GM10248 (cell line): ENCODE measurements around the gene SLC44A2.

ENCODE experiments used
- CTCF ChIA-PET: fragments of 300-600 bp; sonication (Branson Sonifier 250); formaldehyde crosslinking; extraction: SDS; loops from one replicate; lab custom pipeline; 2021; ENCODE audit warnings: antibody characterized with exemption; lab: Yijun Ruan, JAX
- POLR2A ChIA-PET: fragments of 350-650 bp; sonication (Branson Sonifier 250); formaldehyde crosslinking; extraction: SDS; loops from one replicate; lab custom pipeline; 2020; ENCODE audit warnings: antibody characterized with exemption; lab: Yijun Ruan, JAX
- DNase-seq: peaks from one replicate; pipeline ENCODE4 v3.0.0; 2012; ENCODE audit errors: extremely low spot score
- CTCF ChIP-seq: IDR thresholded peaks from 2 replicates; pipeline ENCODE4 v1.5.1; 2012; ENCODE audit warnings: mild to moderate bottlenecking, low read depth; ENCODE audit errors: extremely low read depth, missing control alignments, control extremely low read depth

Gene SLC44A2

GRCh38 chr19:10643172-10643967 lies 18.0 kb downstream of the SLC44A2 start:
- no peak for TF ChIP-seq CTCF
- POLR2A ChIA-PET = no interaction called here
- CTCF ChIA-PET = interaction anchor here (0.8 to 14.8 kb wide), 25 partner anchors 8 to 227 kb away, joined by 3 to 340 read pairs (median 8); partner anchors contain the start of genes CDKN2D, KRI1 and QTRT1
- no peak for DNase-seq

- no peak for DNase-seq
- ChIA-PET CTCF (interaction anchor here (0.8 to 14.8 kb wide), 38 partner anchors 9 to 239 kb away, joined by 3 to 340 read pairs (median 5); partner anchors contain the start of genes CDKN2D, KRI1 and QTRT1), POLR2A (no interaction called here)
- no peak for TF ChIP-seq CTCF
Observed at GRCh38 chr19:10643968-10644259, 18.6 kb downstream of the SLC44A2 start.

GRCh38 chr19:10644260-10645007 lies 19.1 kb downstream of the SLC44A2 start:
- ChIA-PET POLR2A (interaction anchor here (0.7 kb wide), 2 partner anchors 15 to 43 kb away, joined by 3 read pairs; no protein-coding TSS in a partner anchor), CTCF (interaction anchor here (0.6 to 14.8 kb wide), 48 partner anchors 9 to 241 kb away, joined by 3 to 340 read pairs (median 4); partner anchors contain the start of genes CDC37, CDKN2D, KRI1 and QTRT1)
- peak; percentile 89 for DNase-seq
- peak; percentile 95 for TF ChIP-seq CTCF

- ChIA-PET CTCF (interaction anchor here (1.0 to 14.8 kb wide), 15 partner anchors 11 to 234 kb away, joined by 3 to 340 read pairs (median 4); partner anchors contain the start of gene QTRT1), POLR2A (interaction anchor here (0.7 to 3.3 kb wide), 2 partner anchors 15 to 31 kb away, joined by 9 read pairs; no protein-coding TSS in a partner anchor)
- DNase-seq = no peak
- TF ChIP-seq CTCF = no peak
Observed at GRCh38 chr19:10646456-10647159, 21.3 kb downstream of the SLC44A2 start.

GRCh38 chr19:10648360-10648759 lies 23.0 kb downstream of the SLC44A2 start:
- ChIA-PET CTCF (interaction anchor here (7.0 to 14.8 kb wide), 2 partner anchors 55 to 66 kb away, joined by 71 to 340 read pairs; no protein-coding TSS in a partner anchor), POLR2A (interaction anchor here (0.7 to 3.3 kb wide), 2 partner anchors 9 to 13 kb away, joined by 4 to 9 read pairs; no protein-coding TSS in a partner anchor)
- no peak for DNase-seq
- no peak for TF ChIP-seq CTCF
